Measurements from ENCODE around the gene PLPP2. TPM values are rescaled to one million over a fixed set of nuclear protein-coding genes. Genes with fewer than 3 reads are reported as not detected.

The PLPP2 gene
- total RNA-seq, 1 donor from 2014 or later: 64.5 TPM

GRCh38 chr19:293436-294110 is 2.4 kb upstream of the PLPP2 start:
- DNase-seq (ENCODE audit: low spot score): no peak

- no peak for DNase-seq (ENCODE audit: low spot score)
These were observed 1.7 kb upstream of the PLPP2 start for GRCh38 chr19:292951-293350.

GRCh38 chr19:292281-292884 is 1.2 kb upstream of the PLPP2 start:
- DNase-seq (ENCODE audit: low spot score): no peak

GRCh38 chr19:291561-292280 is 518 bp upstream of the PLPP2 start:
- no peak for DNase-seq (ENCODE audit: low spot score)

GRCh38 chr19:290372-291005 is 714 bp downstream of the PLPP2 start:
- DNase-seq (ENCODE audit: low spot score): peak; percentile 80

- DNase-seq (ENCODE audit: low spot score): peak; percentile 73
These were observed 1.4 kb downstream of the PLPP2 start for GRCh38 chr19:289651-290371.

GRCh38 chr19:288911-289310 is 2.3 kb downstream of the PLPP2 start:
- DNase-seq (ENCODE audit: low spot score): no peak

GRCh38 chr19:287381-287871 is 3.8 kb downstream of the PLPP2 start:
- DNase-seq (ENCODE audit: low spot score): no peak

- DNase-seq (ENCODE audit: low spot score): no peak
These were observed 7.8 kb downstream of the PLPP2 start for GRCh38 chr19:283395-283794.

GRCh38 chr19:282501-282900 is 8.7 kb downstream of the PLPP2 start:
- no peak for DNase-seq (ENCODE audit: low spot score)

- DNase-seq (ENCODE audit: low spot score): no peak
These were observed 9.2 kb downstream of the PLPP2 start for GRCh38 chr19:281992-282391.

GRCh38 chr19:281156-281853 is 9.9 kb downstream of the PLPP2 start:
- no peak for DNase-seq (ENCODE audit: low spot score)

GRCh38 chr19:280541-281009 is 10.6 kb downstream of the PLPP2 start:
- DNase-seq (ENCODE audit: low spot score): no peak

GRCh38 chr19:279656-280055 is 11.5 kb downstream of the PLPP2 start:
- no peak for DNase-seq (ENCODE audit: low spot score)

GRCh38 chr19:279231-279630 is 12.0 kb downstream of the PLPP2 start:
- no peak for DNase-seq (ENCODE audit: low spot score)

GRCh38 chr19:277581-278165 is 13.5 kb downstream of the PLPP2 start:
- DNase-seq (ENCODE audit: low spot score): no peak

- DNase-seq (ENCODE audit: low spot score): no peak
These were observed 14.1 kb downstream of the PLPP2 start for GRCh38 chr19:277131-277530.

- DNase-seq (ENCODE audit: low spot score): no peak
These were observed 15.1 kb downstream of the PLPP2 start for GRCh38 chr19:275958-276646.

- no peak for DNase-seq (ENCODE audit: low spot score)
These were observed 16.2 kb downstream of the PLPP2 start for GRCh38 chr19:275000-275399.

GRCh38 chr19:273393-273792 is 17.8 kb downstream of the PLPP2 start:
- DNase-seq (ENCODE audit: low spot score): no peak
